CD4-positive, alpha-beta T cell treated with Interleukin-15 for 4 hours (primary cell): ENCODE data around the gene HAUS3.
"Not testable (repeated sequence)": the region's sequence is repeated elsewhere in the genome, so short reads cannot be mapped to it uniquely, and the experiment has no call there.

Source experiments
- DNase-seq: peaks from one replicate; pipeline ENCODE4 v3.0.0-alpha.2; 2020; ENCODE audit warnings: low spot score

HAUS3 gene

DNA sequence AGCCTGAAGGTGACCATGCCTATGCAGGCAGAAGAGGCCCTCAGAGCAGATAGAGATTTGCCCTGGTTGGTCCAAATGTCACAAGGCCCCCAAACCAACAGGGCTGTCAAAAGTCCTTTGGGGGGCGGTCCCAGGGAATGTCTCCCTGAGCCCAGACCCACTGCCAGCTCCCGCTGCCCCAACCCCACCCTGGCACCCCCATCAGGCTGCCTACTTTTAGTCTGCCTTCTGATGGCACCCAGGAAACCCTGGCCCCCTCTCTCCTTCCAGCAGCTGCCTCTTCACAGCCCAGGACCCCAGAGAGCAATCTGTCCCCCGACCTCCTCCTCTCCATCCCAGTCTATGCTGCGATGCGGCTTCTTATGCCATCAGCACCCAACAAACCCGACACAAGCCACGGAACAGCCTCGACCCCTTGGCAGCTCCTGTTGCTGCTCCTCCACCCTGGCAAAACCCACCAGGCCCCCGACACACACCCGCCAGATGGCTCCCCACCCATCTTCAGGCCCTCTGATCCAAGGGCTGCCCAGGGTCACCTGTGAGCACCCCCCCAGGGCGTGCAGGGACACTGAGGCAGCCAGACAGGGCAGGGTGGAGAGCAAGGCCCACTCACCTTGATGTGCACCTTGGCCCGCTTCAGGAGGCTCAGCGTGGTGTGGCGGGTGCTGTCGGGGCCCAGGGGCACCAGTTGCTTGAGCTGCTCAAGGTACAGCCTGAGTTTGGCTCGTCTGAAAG, 10.0 kb upstream of the HAUS3 start:
- DNase-seq: no peak

- no peak for DNase-seq
Observed at GRCh38 chr4:2251073-2251794, 9.3 kb upstream of the HAUS3 start.

- no peak for DNase-seq
Observed at GRCh38 chr4:2250357-2251072, 8.6 kb upstream of the HAUS3 start.

GRCh38 chr4:2249526-2250356, 7.8 kb upstream of the HAUS3 start:
- DNase-seq: no peak

- DNase-seq: no peak
Observed at GRCh38 chr4:2248821-2249261, 6.9 kb upstream of the HAUS3 start.

DNA sequence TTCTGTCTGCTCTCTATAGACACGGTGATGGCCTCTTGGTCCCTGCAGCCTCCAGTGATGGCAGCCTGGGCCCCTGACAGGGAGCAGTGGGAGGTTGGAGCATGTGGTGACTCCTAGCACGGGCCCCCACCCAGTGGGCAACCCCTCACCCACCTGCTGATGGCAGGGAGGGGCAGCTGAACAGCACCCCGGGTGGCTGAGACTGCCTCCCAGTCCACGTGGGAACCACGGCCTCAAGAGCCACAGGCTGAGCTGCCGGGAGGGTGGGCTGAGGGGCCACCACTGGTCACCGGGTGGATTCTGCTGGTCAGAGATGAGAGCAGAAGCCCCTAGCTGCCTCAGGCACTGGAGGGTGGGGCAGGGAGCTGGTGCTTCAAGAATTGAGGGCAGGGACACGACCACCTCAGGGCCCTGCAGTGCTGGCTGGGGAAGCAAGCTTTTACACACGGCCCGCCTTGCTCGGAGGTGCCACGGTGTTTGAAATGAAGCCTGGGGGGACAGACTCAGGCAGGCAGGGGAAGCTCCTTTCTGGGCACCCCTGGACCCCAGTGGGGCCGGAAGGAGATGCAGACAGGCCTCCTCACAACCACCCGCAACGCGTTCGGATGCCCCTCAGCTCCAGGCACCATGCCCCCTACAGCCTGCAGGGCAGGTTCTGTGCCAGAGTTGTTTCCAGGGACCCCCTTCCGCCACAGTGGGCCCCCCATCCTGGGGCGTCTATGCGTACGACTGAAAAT, 6.3 kb upstream of the HAUS3 start:
- DNase-seq: no peak

DNA sequence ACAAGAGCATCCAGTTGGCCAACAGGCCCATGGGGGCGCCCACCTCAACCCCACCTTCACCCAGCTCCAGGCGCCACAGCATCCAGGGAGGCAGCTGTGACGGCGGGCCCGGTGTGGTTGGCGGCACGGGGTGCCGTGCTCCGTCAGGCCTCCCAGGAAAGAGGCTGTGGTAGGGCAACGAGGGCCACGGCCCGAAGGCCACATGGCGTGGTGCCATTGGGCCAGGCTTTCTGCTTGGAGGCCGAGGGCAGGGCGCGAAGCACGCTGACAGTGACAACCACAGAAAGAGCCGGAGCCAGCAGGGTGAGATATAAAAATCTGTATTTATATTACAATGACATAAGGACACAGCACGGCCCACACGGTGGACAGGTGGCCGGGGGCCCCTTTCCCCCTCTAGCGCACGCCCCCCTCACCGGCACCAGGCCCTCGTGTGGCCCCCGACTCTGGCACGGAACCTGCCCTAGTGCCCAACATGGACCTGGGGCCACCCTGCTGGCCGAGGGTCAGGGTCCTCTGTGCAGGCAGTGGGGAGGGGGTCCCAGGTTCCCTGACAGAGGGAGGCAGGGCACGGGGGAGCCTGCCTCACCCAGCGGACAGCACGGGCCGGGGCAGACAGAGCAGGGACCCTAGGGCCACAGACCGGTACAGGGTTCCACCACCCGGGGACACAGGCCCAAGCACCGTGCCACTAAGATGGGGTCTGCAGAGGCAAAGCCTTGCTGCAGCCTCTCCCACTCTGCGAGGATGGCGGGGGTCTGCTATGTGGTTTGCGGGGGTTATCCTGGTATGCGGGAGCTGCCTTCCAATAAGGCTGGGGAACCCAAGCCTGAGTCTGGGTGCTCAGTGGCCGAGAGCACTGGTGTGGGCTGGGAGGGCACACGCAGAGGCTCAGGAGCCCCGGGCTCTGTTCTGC, 5.5 kb upstream of the HAUS3 start:
- no peak for DNase-seq

DNA sequence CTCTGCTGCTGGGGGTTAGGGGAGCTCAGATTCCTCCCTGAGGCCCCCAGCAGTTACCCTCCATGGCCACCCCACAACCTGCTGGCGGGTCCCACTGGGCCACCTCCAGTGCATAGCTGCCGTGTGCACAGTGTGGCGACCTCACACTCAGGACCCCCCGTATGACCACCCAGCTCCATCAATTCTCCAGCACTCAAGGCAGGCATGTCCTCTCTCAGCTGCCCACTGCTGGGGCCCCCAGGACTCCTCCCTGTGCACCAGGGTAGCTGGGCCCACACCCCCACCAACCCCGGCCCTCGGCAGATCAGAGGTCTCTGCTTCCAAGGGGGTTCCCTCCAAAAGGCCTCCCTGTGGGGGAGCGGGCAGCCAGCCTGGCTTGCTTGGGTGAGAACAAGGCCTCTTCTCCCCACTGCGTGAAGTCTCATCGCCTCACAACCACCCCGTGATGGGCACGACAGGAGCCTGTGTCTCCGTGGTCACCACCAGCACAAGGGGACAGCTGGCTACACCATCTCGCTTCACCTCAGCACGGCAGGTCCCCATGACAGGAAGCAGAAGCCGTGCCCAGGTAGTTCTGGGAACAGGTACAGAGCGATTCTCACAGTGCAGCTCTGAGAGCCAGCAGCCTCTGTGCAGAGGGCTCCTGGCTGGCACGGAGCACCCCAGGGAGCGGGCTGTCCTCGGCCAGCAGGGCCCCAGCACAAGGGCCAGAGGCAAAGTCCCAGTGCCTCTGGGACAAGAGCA, 4.6 kb upstream of the HAUS3 start:
- no peak for DNase-seq

DNA sequence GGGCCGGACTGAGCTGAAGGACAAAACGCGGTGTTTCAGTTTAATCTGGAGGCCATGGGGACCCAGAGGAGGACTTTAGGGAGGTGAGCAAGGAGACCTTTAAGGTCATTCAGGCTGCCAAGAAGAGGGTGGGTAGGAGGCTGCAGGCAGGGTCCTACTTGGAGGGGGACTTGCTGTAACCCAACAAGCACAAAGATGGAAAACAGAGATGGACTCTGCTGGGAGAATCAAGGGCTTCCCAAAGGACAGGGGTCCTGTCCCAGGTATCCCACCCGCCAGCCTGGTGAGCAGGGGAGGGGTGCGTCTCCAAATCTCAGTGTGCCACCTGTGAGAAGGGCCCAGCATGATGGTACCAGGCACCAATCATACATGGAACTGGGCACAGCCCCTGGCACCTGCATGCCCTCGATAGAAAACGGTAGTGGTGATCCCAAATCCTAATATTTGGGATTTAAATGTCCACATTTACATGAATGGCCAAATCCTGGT, 3.9 kb upstream of the HAUS3 start:
- DNase-seq: no peak

DNA sequence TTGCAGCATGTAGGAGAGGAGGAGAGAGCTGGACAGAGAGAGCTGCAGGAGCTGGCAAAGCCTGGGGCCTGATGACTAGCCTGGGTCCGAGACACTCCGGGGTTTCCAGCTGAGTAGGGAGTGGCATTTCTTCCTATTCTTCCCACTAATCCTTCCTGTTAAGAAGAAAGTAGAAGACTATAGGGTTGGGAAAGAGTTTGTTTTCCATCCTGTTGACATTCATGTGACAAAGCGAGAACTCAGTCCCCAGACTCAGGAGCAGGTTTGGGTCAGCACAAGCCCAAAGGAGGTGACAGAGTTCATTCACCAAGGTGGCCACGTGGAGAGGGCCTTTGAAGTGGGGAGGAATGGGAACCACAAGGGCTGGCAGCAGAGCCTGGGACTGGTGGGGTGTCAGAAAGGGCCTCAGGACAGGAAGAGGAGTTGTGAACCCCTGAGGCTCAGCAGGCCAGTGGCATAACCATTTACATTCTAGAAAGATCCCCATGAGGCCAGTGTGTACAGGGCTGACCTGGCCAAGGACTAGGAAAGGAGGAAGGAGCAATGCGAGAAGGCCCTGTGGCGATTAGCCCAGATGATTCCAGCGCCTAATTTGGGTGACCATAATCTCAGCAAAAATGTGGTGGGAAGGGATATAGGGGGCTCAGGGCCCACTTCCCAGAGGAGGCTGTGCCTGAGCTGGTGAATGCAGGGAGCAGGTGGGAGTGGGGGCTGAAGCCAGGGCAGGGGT, 3.3 kb upstream of the HAUS3 start:
- DNase-seq: no peak

DNA sequence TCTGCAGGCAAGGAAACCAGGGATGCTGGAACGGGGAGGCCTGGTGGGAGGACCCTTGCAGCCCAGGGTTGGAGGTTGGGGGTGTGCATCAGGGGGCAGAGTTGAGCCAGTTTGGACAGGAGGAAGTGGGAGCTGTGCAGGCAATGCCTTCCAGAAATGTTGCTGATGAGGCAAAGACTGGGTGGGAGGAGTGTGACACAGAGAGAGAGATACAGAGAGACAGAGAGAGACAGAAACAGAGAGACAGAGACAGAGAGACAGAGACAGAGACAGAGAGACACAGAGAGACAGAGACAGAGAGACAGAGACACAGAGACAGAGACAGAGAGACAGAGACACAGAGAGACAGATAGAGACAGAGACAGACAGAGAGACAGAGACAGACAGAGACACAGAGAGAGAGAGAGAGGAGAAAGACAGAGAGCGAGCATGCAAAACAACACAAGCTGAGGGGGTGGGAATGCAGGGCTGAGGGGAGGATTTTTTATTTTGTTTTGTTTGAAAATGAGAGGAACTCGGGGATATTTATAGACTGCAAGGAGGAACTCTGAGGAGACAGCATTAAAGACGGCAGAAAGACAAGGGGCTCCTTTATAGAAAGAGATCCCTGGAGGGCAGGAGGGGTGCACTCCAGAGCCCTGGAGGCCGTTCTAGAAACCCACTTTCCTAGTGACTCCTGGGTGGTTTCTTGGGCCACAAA, 1.9 kb upstream of the HAUS3 start:
- DNase-seq: no peak

DNA sequence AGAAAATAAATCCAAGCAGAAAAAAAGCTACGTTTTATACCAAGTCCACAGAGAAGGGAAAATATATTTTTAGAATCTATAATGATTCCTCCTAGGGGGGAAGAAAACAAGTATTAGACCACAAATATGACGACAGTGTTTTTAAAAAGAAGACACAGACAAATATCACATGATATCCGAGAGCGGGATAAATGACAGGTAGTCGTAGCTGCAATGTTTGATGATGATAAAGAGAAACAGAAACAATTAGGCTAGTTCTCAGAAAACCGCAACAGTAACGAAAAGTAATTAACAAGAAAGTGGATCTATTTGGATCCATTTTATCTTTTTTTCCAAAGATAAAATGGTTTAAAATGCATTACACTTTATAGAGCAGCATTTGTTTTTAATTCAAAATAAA, 918 bp downstream of the HAUS3 start:
- DNase-seq: peak; percentile 51

- no peak for DNase-seq
Observed at GRCh38 chr4:2236944-2237666, 4.8 kb downstream of the HAUS3 start.

- no peak for DNase-seq
Observed at GRCh38 chr4:2231082-2231481, 10.8 kb downstream of the HAUS3 start.

DNA sequence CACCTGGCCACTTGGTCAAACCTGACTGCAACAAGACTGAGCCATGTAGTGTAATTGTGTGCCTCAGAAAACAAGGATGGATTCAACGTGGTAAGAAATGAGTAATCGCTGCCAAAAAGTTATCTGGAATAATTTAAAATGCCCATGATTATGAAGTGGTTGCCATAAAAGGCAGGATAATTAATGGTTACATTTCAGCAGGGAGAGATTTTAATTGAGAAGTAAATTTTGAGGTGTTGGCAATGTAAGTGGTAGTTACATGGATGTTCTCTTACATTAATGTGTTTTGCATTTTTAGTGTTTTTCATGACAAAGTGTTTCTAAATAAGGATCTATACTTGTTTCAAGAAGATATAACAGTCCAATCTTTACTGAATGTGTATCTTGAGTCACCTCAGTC, 15.7 kb downstream of the HAUS3 start:
- DNase-seq: no peak

DNA sequence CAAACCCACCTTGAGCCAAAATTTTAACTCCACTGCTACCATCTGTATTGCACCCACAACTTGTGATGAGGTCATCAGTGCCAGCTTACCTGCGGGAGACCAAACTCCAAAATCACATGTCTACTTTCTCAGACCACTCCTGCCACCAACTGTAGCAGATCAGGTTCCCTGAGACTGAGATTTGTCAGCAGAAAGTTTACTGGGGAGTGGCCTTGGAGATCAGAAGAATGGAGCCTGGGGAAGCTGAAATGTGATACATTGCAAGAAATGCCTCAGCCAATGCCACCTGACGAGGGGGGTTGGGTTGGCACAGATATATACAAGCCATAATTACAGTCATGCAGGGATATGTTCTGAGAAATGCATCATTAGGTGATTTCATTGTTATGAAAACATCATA, 19.1 kb downstream of the HAUS3 start:
- no peak for DNase-seq

GRCh38 chr4:2221378-2221777, 20.5 kb downstream of the HAUS3 start:
- DNase-seq: not testable (repeated sequence)
